GM10266 (cell line): ENCODE data around the gene NCAPH2.

Experiments used
- DNase-seq: peaks from one replicate; pipeline ENCODE4 v3.0.0; 2012; ENCODE audit errors: extremely low spot score
- CTCF ChIP-seq: IDR thresholded peaks from 2 replicates; pipeline ENCODE4 v1.5.1; 2012; ENCODE audit warnings: mild to moderate bottlenecking, low read depth; ENCODE audit not compliant: control insufficient read depth, insufficient read depth; ENCODE audit errors: missing control alignments

NCAPH2 gene

GRCh38 chr22:50507991-50508884 is at the start of gene NCAPH2:
NCAPH2 (plus strand) TSS chr22:50508224; CDS start chr22:50508338, 114 bp downstream.
- DNase-seq: peak; percentile 100
- no peak for TF ChIP-seq CTCF

GRCh38 chr22:50459016-50459415 is 49.0 kb upstream of the NCAPH2 start:
- no peak for TF ChIP-seq CTCF
- no peak for DNase-seq

- DNase-seq: no peak
- TF ChIP-seq CTCF: peak; percentile 8
Measured at GRCh38 chr22:50459496-50460140, 48.4 kb upstream of the NCAPH2 start.

GRCh38 chr22:50460938-50461337 is 47.1 kb upstream of the NCAPH2 start:
- no peak for DNase-seq
- no peak for TF ChIP-seq CTCF

- DNase-seq: no peak
- no peak for TF ChIP-seq CTCF
Measured at GRCh38 chr22:50461536-50461935, 46.5 kb upstream of the NCAPH2 start.

- TF ChIP-seq CTCF: no peak
- no peak for DNase-seq
Measured at GRCh38 chr22:50461979-50462540, 46.0 kb upstream of the NCAPH2 start.
